Measurements from ENCODE around the gene PIP5K1C. TPM values are rescaled to one million over a fixed set of nuclear protein-coding genes. Genes with fewer than 3 reads are reported as not detected.
"Not testable (repeated sequence)": the region's sequence is repeated elsewhere in the genome, so short reads cannot be mapped to it uniquely, and the experiment has no call there.

PIP5K1C gene
- total RNA-seq, 1 donor from 2014 or later, result 40.1 TPM

- Mint-ChIP-seq H3K27me3 (ENCODE audit: low read depth) (peaks cover 62% of the 10 kb centered on the region), H3K4me1 (no peaks in the 10 kb centered on the region), H3K9me3 (peaks cover 3% of the 10 kb centered on the region), H3K4me3 (no peak within 1 kb of the TSS), H3K27ac (ENCODE audit: unreplicated experiment) (no peak within 1 kb of the TSS), H3K36me3 (ENCODE audit: low read depth) (no peaks in the 10 kb centered on the region)
- TF ChIP-seq, protein P1, sequence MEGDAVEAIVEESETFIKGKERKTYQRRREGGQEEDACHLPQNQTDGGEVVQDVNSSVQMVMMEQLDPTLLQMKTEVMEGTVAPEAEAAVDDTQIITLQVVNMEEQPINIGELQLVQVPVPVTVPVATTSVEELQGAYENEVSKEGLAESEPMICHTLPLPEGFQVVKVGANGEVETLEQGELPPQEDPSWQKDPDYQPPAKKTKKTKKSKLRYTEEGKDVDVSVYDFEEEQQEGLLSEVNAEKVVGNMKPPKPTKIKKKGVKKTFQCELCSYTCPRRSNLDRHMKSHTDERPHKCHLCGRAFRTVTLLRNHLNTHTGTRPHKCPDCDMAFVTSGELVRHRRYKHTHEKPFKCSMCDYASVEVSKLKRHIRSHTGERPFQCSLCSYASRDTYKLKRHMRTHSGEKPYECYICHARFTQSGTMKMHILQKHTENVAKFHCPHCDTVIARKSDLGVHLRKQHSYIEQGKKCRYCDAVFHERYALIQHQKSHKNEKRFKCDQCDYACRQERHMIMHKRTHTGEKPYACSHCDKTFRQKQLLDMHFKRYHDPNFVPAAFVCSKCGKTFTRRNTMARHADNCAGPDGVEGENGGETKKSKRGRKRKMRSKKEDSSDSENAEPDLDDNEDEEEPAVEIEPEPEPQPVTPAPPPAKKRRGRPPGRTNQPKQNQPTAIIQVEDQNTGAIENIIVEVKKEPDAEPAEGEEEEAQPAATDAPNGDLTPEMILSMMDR (conservative IDR thresholded peaks at IDR 0.05), result no peak
- DNase-seq (ENCODE audit: low read depth, low spot score), result no peak
Observed at GRCh38 chr19:3585301-3586126, 114.8 kb downstream of the PIP5K1C start, which contains the start of gene GIPC3. GIPC3 (plus strand) TSS chr19:3585478; CDS start chr19:3585598, 120 bp downstream.

DNA sequence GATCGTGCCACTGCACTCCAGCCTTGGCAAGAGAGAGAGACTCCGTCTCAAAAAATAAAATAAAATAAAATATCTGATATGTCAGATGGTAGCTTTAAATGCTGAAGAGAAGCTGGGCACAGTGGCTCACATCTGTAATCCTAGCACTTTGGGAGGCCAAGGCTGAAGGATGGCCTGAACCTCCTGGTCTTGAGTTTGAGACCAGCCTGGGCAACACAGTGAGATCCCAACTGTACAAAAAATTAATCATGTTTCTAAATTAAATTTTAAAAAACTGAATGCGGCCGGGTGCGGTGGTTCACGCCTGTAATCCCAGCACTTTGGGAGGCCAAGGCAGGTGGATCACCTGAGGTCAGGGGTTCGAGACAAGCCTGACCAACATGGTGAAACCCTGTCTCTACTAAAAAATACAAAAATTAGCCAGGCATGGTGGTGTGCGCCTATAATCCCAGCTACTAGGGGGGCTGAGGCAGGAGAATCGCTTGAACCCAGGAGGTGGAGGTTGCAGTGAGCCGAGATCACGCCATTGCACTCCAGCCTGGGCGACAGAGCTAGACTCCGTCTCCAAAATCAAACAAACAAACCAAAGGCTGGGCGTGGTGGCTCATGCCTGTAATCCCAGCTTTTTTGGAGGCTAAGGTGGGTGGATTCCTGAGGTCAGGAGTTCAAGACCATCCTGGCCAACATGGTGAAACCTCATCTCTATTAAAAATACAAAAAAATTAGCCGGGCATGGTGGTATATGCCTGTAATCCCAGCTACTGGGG lies 116.0 kb downstream of the PIP5K1C start:
- DNase-seq (ENCODE audit: low read depth, low spot score); H3K9me3 Mint-ChIP-seq; H3K36me3 Mint-ChIP-seq (ENCODE audit: low read depth); H3K4me3 Mint-ChIP-seq; H3K27ac Mint-ChIP-seq (ENCODE audit: unreplicated experiment); H3K4me1 Mint-ChIP-seq: not testable (repeated sequence)
- H3K27me3 Mint-ChIP-seq (ENCODE audit: low read depth), result peaks cover 69% of the 10 kb centered on the region

GRCh38 chr19:3581792-3582191 lies 118.5 kb downstream of the PIP5K1C start:
- not testable (repeated sequence) for H3K4me1 Mint-ChIP-seq; H3K27ac Mint-ChIP-seq (ENCODE audit: unreplicated experiment); DNase-seq (ENCODE audit: low read depth, low spot score); H3K4me3 Mint-ChIP-seq; H3K9me3 Mint-ChIP-seq; H3K36me3 Mint-ChIP-seq (ENCODE audit: low read depth)
- peaks cover 56% of the 10 kb centered on the region for H3K27me3 Mint-ChIP-seq (ENCODE audit: low read depth)

Other genes starting within 250 kb of the PIP5K1C start
- gene SMIM24, start 219.9 kb downstream of the PIP5K1C start, total RNA-seq, result not detected in 2 replicates
- gene SMIM44, start 217.0 kb downstream of the PIP5K1C start, total RNA-seq, result not detected in 2 replicates
- gene DOHH, start 199.8 kb downstream of the PIP5K1C start, total RNA-seq, result 12.0 and 12.8 TPM in 2 replicates
- 63.2 and 67.8 TPM in 2 replicates for gene FZR1, start 194.2 kb downstream of the PIP5K1C start, total RNA-seq
- 1.1 and 2.0 TPM in 2 replicates for gene TEKTIP1, start 161.3 kb downstream of the PIP5K1C start, total RNA-seq
- gene MFSD12, start 142.9 kb downstream of the PIP5K1C start, total RNA-seq, result 72.7 and 79.1 TPM in 2 replicates
- 76.2 and 79.6 TPM in 2 replicates for gene HMG20B, start 127.5 kb downstream of the PIP5K1C start, total RNA-seq
- 0.19 and 0.25 TPM in 2 replicates for gene GIPC3, start 115.0 kb downstream of the PIP5K1C start, total RNA-seq
- 0.23 and 0.52 TPM in 2 replicates for gene TBXA2R, start 93.6 kb downstream of the PIP5K1C start, total RNA-seq
- gene CACTIN, start 73.7 kb downstream of the PIP5K1C start, total RNA-seq, result 33.5 and 36.3 TPM in 2 replicates
- not detected in 2 replicates for gene TJP3, start 7.9 kb upstream of the PIP5K1C start, total RNA-seq
- gene APBA3, start 61.2 kb upstream of the PIP5K1C start, total RNA-seq, result 22.8 and 24.5 TPM in 2 replicates
- 41.7 and 41.9 TPM in 2 replicates for gene MRPL54, start 62.2 kb upstream of the PIP5K1C start, total RNA-seq
- not detected in 2 replicates for gene RAX2, start 71.8 kb upstream of the PIP5K1C start, total RNA-seq
- not detected in 2 replicates for gene MATK, start 85.9 kb upstream of the PIP5K1C start, total RNA-seq
- 4.2 and 5.0 TPM in 2 replicates for gene ZFR2, start 168.6 kb upstream of the PIP5K1C start, total RNA-seq
- 14.2 and 16.1 TPM in 2 replicates for gene ATCAY, start 180.2 kb upstream of the PIP5K1C start, total RNA-seq
- not detected in 2 replicates for gene NMRK2, start 232.6 kb upstream of the PIP5K1C start, total RNA-seq

Measured in neural crest cell (in vitro differentiated cells).